OCI-LY7 (cell line): Measurements from ENCODE around the gene FAM174C. TPM values are rescaled to one million over a fixed set of nuclear protein-coding genes. Genes with fewer than 3 reads are reported as not detected.

Experiments used
- BruUV-seq: library from RNA; stranded (reverse); fragments of 400-500 nt; replicated peaks from 2 replicates; lab custom pipeline; 2021; lab: Mats Ljungman, UMichigan
- CTCF ChIA-PET: fragments of 300-600 bp; sonication (Branson Sonifier 250); formaldehyde crosslinking; loops from one replicate; lab custom pipeline; 2022; ENCODE audit warnings: antibody characterized with exemption; ENCODE audit not compliant: unreplicated experiment; lab: Charles Lee
- POLR2A ChIA-PET: fragments of 300-600 bp; sonication (Branson Sonifier 250); formaldehyde crosslinking; loops from one replicate; lab custom pipeline; 2022; ENCODE audit warnings: antibody characterized with exemption; lab: Charles Lee
- DNase-seq: peaks from one replicate; pipeline ENCODE4 v3.0.0-alpha.2; 2015; ENCODE audit warnings: low spot score
- H2AFZ ChIP-seq: fragments of 200-600 bp; sonication (generic), shearing (Covaris generic); 2 replicates; pipeline ENCODE4 v1.6.1; 2014; ENCODE audit warnings: mild to moderate bottlenecking, antibody characterized with exemption, low read length, moderate library complexity
- H3K27ac ChIP-seq: fragments of 200-600 bp; sonication (generic); 2 replicates; pipeline ENCODE4 v1.5.1; 2014; ENCODE audit warnings: mixed run types, low read depth, mild to moderate bottlenecking, moderate library complexity, low read length, inconsistent platforms; ENCODE audit not compliant: poor library complexity, severe bottlenecking
- H3K36me3 ChIP-seq: fragments of 200-600 bp; sonication (generic); 2 replicates; pipeline ENCODE4 v1.6.1; 2014; ENCODE audit warnings: mild to moderate bottlenecking, antibody characterized with exemption, low read length, moderate library complexity, mixed read lengths; ENCODE audit not compliant: insufficient read depth
- H3K4me1 ChIP-seq: fragments of 200-600 bp; sonication (generic); 2 replicates; pipeline ENCODE4 v1.5.1; 2014; ENCODE audit warnings: mild to moderate bottlenecking, low read length; ENCODE audit not compliant: insufficient read depth, poor library complexity, severe bottlenecking
- H3K4me2 ChIP-seq: fragments of 200-600 bp; sonication (generic); 2 replicates; pipeline ENCODE4 v1.6.1; 2014; ENCODE audit warnings: mild to moderate bottlenecking, low read length
- H3K4me3 ChIP-seq: fragments of 200-600 bp; sonication (generic); 2 replicates; pipeline ENCODE4 v1.5.1; 2014; ENCODE audit warnings: mild to moderate bottlenecking, low read depth, low read length; ENCODE audit not compliant: poor library complexity, severe bottlenecking
- H3K79me2 ChIP-seq: fragments of 200-600 bp; sonication (generic); 2 replicates; pipeline ENCODE4 v1.6.1; 2016; ENCODE audit warnings: low read depth, mild to moderate bottlenecking, low read length, moderate library complexity, mixed read lengths; ENCODE audit not compliant: insufficient read depth
- H3K9me2 ChIP-seq: fragments of 200-600 bp; sonication (generic); 2 replicates; pipeline ENCODE4 v1.6.1; 2016; ENCODE audit warnings: mild to moderate bottlenecking, low read length, mixed read lengths; ENCODE audit not compliant: insufficient read depth
- H3K9me3 ChIP-seq: fragments of 200-600 bp; sonication (generic); 2 replicates; pipeline ENCODE4 v1.6.1; 2014; ENCODE audit warnings: mild to moderate bottlenecking, mixed run types, low read length, mixed read lengths
- H4K20me1 ChIP-seq: fragments of 200-600 bp; sonication (generic); 2 replicates; pipeline ENCODE4 v1.6.1; 2014; ENCODE audit warnings: mild to moderate bottlenecking, antibody characterized with exemption, low read length, moderate library complexity, mixed read lengths; ENCODE audit not compliant: insufficient read depth
- EZH2phosphoT487 ChIP-seq: fragments of 200-600 bp; sonication (generic); IDR thresholded peaks from 2 replicates; pipeline ENCODE4 v1.6.1; 2018; ENCODE audit warnings: low read depth, borderline replicate concordance, mild to moderate bottlenecking, mixed run types, antibody characterized with exemption, low read length, moderate library complexity, mixed read lengths
- intact Hi-C: fragments of 100-400 bp; cut with micrococcal nuclease; formaldehyde crosslinking; loops from one replicate; pipeline ENCODE4 v1.10.0; 2022; ENCODE audit not compliant: unreplicated experiment
- total RNA-seq, 2 experiments: library from RNA; depleted of rRNA in 1 of 2; stranded (reverse); fragments of >200 nt in 1 of 2; shearing (Covaris generic) in 1 of 2; gene quantifications; 2 replicates each; pipeline ENCODE4 v1.2.3, GENCODE V29; 2014 to 2022
- TF ChIP-seq, protein P1 (sequence below): fragments of 200-600 bp; sonication (generic); conservative IDR thresholded peaks from 2 replicates; pipeline ENCODE4 v1.5.1; 2014; ENCODE audit warnings: mild to moderate bottlenecking, antibody characterized with exemption, low read length, moderate library complexity, mixed read lengths

Gene FAM174C
- total RNA-seq, 2 experiments from 2014 or later, result 53.2 to 81.5 TPM

DNA sequence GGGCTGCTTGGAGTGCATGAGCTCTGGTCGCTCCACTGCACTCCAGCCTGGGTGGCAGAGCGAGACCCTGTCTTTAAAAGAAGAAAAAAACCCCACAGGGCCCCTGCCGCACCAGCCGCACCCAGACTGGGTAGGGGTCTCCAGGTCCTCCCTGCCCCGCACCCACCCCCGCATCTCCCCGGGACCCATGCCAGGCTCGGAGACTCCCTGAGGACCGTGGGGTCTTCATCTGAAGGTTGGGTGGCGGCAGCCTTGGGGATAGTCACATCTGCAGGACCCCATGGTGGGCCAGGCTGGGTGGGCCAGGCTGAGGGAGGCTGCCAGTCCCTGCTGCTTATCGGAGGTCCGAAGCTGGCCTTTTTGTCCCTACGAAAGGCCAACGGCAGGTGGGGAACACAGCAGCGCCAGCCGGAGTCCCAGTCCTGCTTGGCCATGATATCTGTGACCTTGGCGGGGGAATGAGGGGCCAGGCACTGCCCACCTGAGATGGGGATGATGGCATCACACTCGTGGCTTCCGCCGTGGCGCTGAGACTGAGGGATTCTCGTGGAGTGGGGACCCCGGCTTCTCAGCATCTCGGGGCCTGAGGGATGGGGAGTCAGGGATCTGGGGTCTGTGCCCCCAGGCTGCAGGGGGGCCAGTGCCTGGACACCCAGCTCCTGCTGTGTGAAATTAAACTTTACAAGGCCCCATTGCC, 21.4 kb downstream of the FAM174C start:
- no peaks in the 10 kb centered on the region for H3K79me2 ChIP-seq
- H2AFZ ChIP-seq, result no peak overlapping the region
- H3K9me2 ChIP-seq, result no peaks in the 10 kb centered on the region
- BruUV-seq, result no TSS peak
- no peaks in the 10 kb centered on the region for H3K9me3 ChIP-seq
- intact Hi-C loops, result no loop called here
- no peak overlapping the region for H3K27ac ChIP-seq
- ChIA-PET POLR2A (no interaction called here), CTCF (no interaction called here)
- no peaks in the 10 kb centered on the region for H3K36me3 ChIP-seq
- peaks cover 30% of the 10 kb centered on the region for H3K4me1 ChIP-seq
- no peak for DNase-seq
- TF ChIP-seq, protein P1, sequence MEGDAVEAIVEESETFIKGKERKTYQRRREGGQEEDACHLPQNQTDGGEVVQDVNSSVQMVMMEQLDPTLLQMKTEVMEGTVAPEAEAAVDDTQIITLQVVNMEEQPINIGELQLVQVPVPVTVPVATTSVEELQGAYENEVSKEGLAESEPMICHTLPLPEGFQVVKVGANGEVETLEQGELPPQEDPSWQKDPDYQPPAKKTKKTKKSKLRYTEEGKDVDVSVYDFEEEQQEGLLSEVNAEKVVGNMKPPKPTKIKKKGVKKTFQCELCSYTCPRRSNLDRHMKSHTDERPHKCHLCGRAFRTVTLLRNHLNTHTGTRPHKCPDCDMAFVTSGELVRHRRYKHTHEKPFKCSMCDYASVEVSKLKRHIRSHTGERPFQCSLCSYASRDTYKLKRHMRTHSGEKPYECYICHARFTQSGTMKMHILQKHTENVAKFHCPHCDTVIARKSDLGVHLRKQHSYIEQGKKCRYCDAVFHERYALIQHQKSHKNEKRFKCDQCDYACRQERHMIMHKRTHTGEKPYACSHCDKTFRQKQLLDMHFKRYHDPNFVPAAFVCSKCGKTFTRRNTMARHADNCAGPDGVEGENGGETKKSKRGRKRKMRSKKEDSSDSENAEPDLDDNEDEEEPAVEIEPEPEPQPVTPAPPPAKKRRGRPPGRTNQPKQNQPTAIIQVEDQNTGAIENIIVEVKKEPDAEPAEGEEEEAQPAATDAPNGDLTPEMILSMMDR, result no peak
- no peak for TF ChIP-seq EZH2phosphoT487
- H3K4me2 ChIP-seq, result no peak overlapping the region
- no peak overlapping the region for H3K4me3 ChIP-seq
- no peaks in the 10 kb centered on the region for H4K20me1 ChIP-seq

DNA sequence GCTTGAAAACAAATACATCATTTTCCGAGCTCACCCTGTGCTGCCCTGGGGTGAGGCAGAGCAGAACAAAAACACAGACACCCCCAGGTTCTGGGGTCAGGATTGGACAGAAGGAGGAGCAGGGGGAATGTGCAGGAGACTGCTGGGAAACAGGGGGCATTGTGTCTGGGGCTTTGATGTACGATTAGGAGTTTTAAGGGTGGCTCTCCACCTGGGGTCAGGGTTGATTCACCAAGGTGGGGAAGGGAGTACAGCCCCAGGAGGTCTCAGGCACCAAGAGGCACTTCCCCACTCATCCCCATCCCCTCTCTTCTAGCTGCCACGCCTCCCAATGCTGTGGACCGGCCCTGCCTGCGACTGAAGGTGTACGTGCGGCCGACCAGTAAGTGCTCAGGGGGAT, 22.9 kb downstream of the FAM174C start:
- no TSS peak for BruUV-seq
- Histone ChIP-seq H4K20me1 (no peaks in the 10 kb centered on the region), H3K9me2 (no peaks in the 10 kb centered on the region), H3K27ac (no peak overlapping the region), H2AFZ (no peak overlapping the region), H3K4me3 (no peak overlapping the region), H3K9me3 (no peaks in the 10 kb centered on the region), H3K36me3 (no peaks in the 10 kb centered on the region), H3K4me2 (no peak overlapping the region), H3K79me2 (no peaks in the 10 kb centered on the region), H3K4me1 (peaks cover 18% of the 10 kb centered on the region)
- ChIA-PET POLR2A (no interaction called here), CTCF (no interaction called here)
- no peak for TF ChIP-seq EZH2phosphoT487
- TF ChIP-seq, protein P1, result no peak
- no peak for DNase-seq
- intact Hi-C loops, result no loop called here

DNA sequence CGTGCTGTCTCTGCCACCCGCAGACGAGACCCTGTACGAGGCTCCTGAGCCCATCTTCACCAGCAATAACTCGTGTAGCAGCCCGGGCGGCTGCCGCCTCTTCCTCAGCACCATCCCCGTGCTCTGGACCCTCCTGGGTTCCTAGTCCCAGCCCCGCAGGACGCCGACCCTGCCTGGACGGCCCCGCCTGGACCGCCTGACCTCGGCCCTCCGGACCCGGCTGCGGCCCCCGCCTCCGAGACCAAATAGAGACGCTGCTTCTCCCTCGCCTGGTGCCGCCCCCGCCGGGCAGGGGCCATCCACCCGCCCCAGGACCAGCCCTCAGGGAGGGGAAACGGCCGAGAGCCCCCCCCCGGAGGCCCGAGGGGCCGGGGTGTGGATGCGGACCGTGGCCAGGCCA, 24.5 kb downstream of the FAM174C start:
- Histone ChIP-seq H3K79me2 (no peaks in the 10 kb centered on the region), H3K27ac (no peak overlapping the region), H2AFZ (no peak overlapping the region), H3K36me3 (no peaks in the 10 kb centered on the region), H4K20me1 (no peaks in the 10 kb centered on the region), H3K4me3 (no peak overlapping the region), H3K4me1 (peaks cover 8% of the 10 kb centered on the region), H3K4me2 (no peak overlapping the region), H3K9me2 (no peaks in the 10 kb centered on the region), H3K9me3 (no peaks in the 10 kb centered on the region)
- intact Hi-C loops, result no loop called here
- TF ChIP-seq, protein P1, result no peak
- TF ChIP-seq EZH2phosphoT487, result no peak
- ChIA-PET CTCF (no interaction called here), POLR2A (no interaction called here)
- DNase-seq, result no peak
- BruUV-seq, result no TSS peak
